ENCODE data around the gene BEST4.
"Not testable (repeated sequence)": the region's sequence is repeated elsewhere in the genome, so short reads cannot be mapped to it uniquely, and the experiment has no call there.

Gene BEST4

GRCh38 chr1:44788120-44788860 lies at the start of gene BEST4:
TSS of gene BEST4 (minus strand) at chr1:44788170. CDS start at chr1:44787705, 465 bp downstream.
- DNase-seq: no peak

GRCh38 chr1:44835738-44836675 lies 48.0 kb upstream of the BEST4 start:
- peak; percentile 48 for DNase-seq

- no peak for DNase-seq
Observed at GRCh38 chr1:44834328-44834727, 46.4 kb upstream of the BEST4 start.

- no peak for DNase-seq
Observed at GRCh38 chr1:44832056-44832705, 44.2 kb upstream of the BEST4 start.

- DNase-seq: no peak
Observed at GRCh38 chr1:44831516-44831915, 43.5 kb upstream of the BEST4 start.

- DNase-seq: no peak
Observed at GRCh38 chr1:44830900-44831304, 42.9 kb upstream of the BEST4 start.

- no peak for DNase-seq
Observed at GRCh38 chr1:44829506-44830384, 41.8 kb upstream of the BEST4 start.

- no peak for DNase-seq
Observed at GRCh38 chr1:44828841-44829440, 41.0 kb upstream of the BEST4 start.

- no peak for DNase-seq
Observed at GRCh38 chr1:44828003-44828651, 40.2 kb upstream of the BEST4 start.

GRCh38 chr1:44827197-44828002 lies 39.4 kb upstream of the BEST4 start:
- DNase-seq: no peak

- no peak for DNase-seq
Observed at GRCh38 chr1:44826375-44827196, 38.6 kb upstream of the BEST4 start.

- not testable (repeated sequence) for DNase-seq
Observed at GRCh38 chr1:44824392-44824791, 36.4 kb upstream of the BEST4 start.

- DNase-seq: no peak
Observed at GRCh38 chr1:44822981-44823451, 35.0 kb upstream of the BEST4 start.

- no peak for DNase-seq
Observed at GRCh38 chr1:44822131-44822701, 34.2 kb upstream of the BEST4 start.

- DNase-seq: no peak
Observed at GRCh38 chr1:44821240-44821715, 33.3 kb upstream of the BEST4 start.

- no peak for DNase-seq
Observed at GRCh38 chr1:44820328-44821239, 32.6 kb upstream of the BEST4 start.

GRCh38 chr1:44819608-44820327 lies 31.8 kb upstream of the BEST4 start:
- peak; percentile 78 for DNase-seq
